Liver (tissue), 3 donors: Measurements from ENCODE around the gene SERHL2.
"Not testable (repeated sequence)": the region's sequence is repeated elsewhere in the genome, so short reads cannot be mapped to it uniquely, and the experiment has no call there.

Experiments
- ATF3 ChIP-seq: IDR thresholded peaks from 2 replicates; pipeline ENCODE4 v1.6.1; 2016; ENCODE audit warnings: antibody characterized with exemption
- EGR1 ChIP-seq, 2 donors: IDR thresholded peaks; 2 replicates each; pipeline ENCODE4 v1.6.1; 2016 to 2018; ENCODE audit warnings: antibody characterized with exemption in 2 of 2, low read depth in 2 of 2
- FOXA1 ChIP-seq: IDR thresholded peaks from 2 replicates; pipeline ENCODE4 v1.6.1; 2016; ENCODE audit warnings: antibody characterized with exemption
- FOXA2 ChIP-seq: IDR thresholded peaks from 2 replicates; pipeline ENCODE4 v1.6.1; 2016; ENCODE audit warnings: antibody characterized with exemption
- HNF4A ChIP-seq, 2 donors: conservative IDR thresholded peaks; 2 replicates each; pipeline ENCODE4 v1.6.1; 2016; ENCODE audit warnings: antibody characterized with exemption in 2 of 2, mild to moderate bottlenecking in 2 of 2
- JUND ChIP-seq, 2 donors: IDR thresholded peaks; 2 replicates each; pipeline ENCODE4 v1.6.1; 2016; ENCODE audit warnings: antibody characterized with exemption in 2 of 2
- MAX ChIP-seq: IDR thresholded peaks from 2 replicates; pipeline ENCODE4 v1.6.1; 2016; ENCODE audit warnings: antibody characterized with exemption
- RAD21 ChIP-seq, 2 donors: IDR thresholded peaks; 2 replicates each; pipeline ENCODE4 v1.6.1; 2016; ENCODE audit warnings: antibody characterized with exemption in 2 of 2, mild to moderate bottlenecking in 2 of 2
- REST ChIP-seq: IDR thresholded peaks from 2 replicates; pipeline ENCODE4 v1.6.1; 2016; ENCODE audit warnings: antibody characterized with exemption, mild to moderate bottlenecking
- RXRA ChIP-seq, 2 donors: IDR thresholded peaks; 2 replicates each; pipeline ENCODE4 v1.6.1; 2017 to 2018; ENCODE audit warnings: antibody characterized with exemption in 2 of 2, mild to moderate bottlenecking in 1 of 2
- SP1 ChIP-seq: IDR thresholded peaks from 2 replicates; pipeline ENCODE4 v1.6.1; 2018; ENCODE audit warnings: antibody characterized with exemption, mild to moderate bottlenecking
- TAF1 ChIP-seq: conservative IDR thresholded peaks from 2 replicates; pipeline ENCODE4 v1.6.1; 2016; ENCODE audit warnings: antibody characterized with exemption, mild to moderate bottlenecking
- YY1 ChIP-seq: IDR thresholded peaks from 2 replicates; pipeline ENCODE4 v1.6.1; 2016; ENCODE audit warnings: antibody characterized with exemption, mild to moderate bottlenecking
- TF ChIP-seq, protein P1 (sequence below): fragments of 150-350 bp; IDR thresholded peaks from 2 replicates; pipeline ENCODE4 v1.5.1; 2017; ENCODE audit warnings: improper control_type of control experiment, low read depth, low read length; ENCODE audit not compliant: missing input control
- donor health status: healthy.
- donor health status: healthy.

GRCh38 chr22:42581194-42581761 is 27.5 kb downstream of the SERHL2 start:
- not testable (repeated sequence) for TF ChIP-seq TAF1; ATF3; RXRA (IDR thresholded peaks at IDR 0.05); REST; SP1; MAX; YY1; FOXA1; RAD21 (IDR thresholded peaks at IDR 0.05); HNF4A (conservative IDR thresholded peaks at IDR 0.05); EGR1 (IDR thresholded peaks at IDR 0.05; ENCODE audit: low read depth in 2 of 2); FOXA2; JUND (IDR thresholded peaks at IDR 0.05)
- TF ChIP-seq, protein P1, sequence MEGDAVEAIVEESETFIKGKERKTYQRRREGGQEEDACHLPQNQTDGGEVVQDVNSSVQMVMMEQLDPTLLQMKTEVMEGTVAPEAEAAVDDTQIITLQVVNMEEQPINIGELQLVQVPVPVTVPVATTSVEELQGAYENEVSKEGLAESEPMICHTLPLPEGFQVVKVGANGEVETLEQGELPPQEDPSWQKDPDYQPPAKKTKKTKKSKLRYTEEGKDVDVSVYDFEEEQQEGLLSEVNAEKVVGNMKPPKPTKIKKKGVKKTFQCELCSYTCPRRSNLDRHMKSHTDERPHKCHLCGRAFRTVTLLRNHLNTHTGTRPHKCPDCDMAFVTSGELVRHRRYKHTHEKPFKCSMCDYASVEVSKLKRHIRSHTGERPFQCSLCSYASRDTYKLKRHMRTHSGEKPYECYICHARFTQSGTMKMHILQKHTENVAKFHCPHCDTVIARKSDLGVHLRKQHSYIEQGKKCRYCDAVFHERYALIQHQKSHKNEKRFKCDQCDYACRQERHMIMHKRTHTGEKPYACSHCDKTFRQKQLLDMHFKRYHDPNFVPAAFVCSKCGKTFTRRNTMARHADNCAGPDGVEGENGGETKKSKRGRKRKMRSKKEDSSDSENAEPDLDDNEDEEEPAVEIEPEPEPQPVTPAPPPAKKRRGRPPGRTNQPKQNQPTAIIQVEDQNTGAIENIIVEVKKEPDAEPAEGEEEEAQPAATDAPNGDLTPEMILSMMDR: not testable (repeated sequence)
